Bronchus fibroblast of lung (primary cell): Measurements from ENCODE around the gene CLCN2. TPM values are rescaled to one million over a fixed set of nuclear protein-coding genes. Genes with fewer than 3 reads are reported as not detected.

Experiments
- total RNA-seq: library from RNA; depleted of rRNA; stranded (reverse); fragments of >200 nt; gene quantifications from 2 replicates; pipeline ENCODE4 v1.2.3, GENCODE V29; 2015

CLCN2 gene
- 2.2 and 3.4 TPM in 2 replicates for total RNA-seq

DNA sequence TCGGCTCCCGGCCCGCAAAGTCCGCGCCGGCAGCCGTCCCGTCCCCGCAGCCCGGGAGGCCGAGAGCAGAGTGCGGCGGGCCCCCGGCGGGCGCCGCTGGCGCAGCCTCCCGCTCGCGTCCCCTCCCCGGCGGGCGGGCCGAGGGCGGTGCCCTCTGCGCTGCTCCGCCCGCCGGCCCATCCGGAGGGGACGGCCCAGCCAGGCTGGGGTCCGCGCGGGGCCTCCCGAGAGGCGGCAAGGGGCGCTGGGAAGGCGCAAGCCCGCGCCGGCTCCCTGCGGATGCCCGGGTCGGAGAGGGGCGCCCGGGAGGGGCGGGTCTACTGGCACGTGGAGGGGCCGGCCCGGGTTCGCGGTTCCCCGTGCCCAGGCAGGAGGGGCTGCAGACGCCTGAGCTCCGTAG is at the start of gene CLCN2, which contains the start of gene POLR2H:
Gene CLCN2 (minus strand): TSS at position 74 of the 400 bp plus-strand sequence. CDS start 126 bp downstream, outside the sequence.
Gene POLR2H (plus strand): TSS at position 179 of the 400 bp plus-strand sequence. CDS start 1,783 bp downstream, outside the sequence.

DNA sequence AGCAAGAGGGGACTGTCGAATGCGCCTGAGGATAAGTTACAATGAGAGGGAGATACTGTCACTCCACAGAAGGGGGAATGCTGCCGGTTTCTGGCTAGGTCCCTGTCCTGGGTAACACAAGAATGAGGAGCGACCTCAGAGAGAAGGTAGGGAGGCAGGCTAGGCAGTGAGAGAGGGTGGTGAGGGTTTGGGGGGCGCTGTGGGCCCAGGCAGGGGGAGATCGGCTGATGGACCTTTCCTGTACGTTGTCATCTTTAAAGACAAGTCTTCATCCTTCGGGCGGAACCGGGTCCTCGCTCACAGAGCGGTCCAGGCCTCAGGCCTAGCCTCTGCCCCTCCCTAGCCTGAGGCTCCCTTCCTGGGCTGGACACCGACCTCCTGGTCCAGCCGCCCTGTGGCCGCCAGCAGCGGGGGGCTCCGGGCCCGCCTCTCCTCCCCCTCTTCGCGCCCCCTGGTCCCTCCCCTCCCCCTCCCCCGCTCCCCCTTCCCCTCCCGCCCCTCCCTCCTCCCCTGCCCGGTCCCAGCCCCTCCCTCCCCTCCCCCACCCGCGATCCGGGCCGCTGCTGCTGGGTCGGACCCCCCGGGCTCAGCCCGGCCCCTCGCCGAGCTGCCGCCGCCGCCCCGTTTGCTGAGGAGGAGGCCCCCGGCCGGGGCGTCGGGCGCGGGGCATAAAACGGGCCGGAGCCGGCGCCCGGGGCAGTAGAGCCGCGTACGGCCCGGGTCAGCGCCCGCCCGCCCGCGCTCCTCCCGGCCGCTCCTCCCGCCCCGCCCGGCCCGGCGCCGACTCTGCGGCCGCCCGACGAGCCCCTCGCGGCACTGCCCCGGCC is 18.2 kb upstream of the CLCN2 start, which contains the start of gene CHRD:
Gene CHRD (plus strand): TSS at position 697 of the 827 bp plus-strand sequence. CDS start 265 bp downstream, outside the sequence.

DNA sequence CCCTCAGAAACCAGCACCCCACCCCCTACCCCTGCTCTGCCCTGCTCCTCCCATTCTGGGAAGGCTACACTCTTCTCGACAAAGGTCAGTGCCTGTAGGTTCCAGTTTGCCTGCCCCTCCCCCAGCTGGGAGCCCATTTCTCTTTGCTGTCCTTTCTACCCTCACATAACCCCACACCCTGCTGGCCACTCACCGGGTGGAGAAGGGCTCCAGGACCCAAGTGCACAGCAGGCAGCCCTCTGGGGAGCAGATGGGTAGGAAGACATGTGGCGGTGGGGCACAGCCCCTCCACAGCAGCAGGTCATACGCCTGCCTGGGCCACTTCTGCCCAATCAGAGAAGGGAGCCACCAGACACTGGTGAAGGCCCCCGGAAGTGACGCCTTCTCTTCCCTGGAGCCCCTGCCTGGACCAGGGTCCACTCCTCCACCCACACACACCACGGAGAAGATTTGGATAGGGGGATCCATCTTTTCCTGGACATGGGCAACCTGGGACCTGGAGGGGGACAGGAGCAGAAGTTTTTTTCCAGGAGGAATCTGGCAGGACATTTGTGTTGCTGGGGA is 16.6 kb upstream of the CLCN2 start, which contains the start of gene THPO:
Gene THPO (minus strand): TSS at position 326 of the 564 bp plus-strand sequence. CDS start 1,948 bp downstream, outside the sequence.

DNA sequence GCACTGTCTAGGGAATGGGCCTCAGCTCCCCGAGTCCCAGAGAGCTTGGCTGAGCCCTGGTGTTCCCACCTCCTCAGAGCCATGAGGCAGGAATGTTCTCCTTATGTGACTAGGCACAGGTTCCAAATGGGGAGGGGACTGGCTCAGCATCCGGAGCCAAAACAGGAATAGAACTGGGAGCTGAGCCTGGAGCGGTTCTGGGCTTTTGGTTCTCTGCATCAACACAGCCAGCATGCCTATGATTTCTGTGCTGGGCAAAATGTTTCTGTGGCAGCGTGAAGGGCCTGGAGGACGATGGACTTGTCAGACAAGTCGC is 24.0 kb downstream of the CLCN2 start, which contains the start of gene FAM131A:
Gene FAM131A (plus strand): TSS at position 202 of the 316 bp plus-strand sequence. CDS start 31 bp downstream, at position 233.

DNA sequence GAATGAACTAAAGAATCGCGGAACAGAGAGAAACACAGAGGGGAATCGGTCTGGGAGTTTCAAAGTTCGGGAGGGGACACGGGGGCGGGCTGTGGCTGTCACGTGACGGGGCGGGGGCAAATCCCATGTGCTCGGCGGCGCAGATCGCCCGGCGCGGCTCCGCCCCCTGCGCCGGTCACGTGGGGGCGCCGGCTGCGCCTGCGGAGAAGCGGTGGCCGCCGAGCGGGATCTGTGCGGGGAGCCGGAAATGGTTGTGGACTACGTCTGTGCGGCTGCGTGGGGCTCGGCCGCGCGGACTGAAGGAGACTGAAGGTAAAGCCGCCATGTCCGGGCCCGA is 47.1 kb downstream of the CLCN2 start, which contains the start of gene EIF4G1:
Gene EIF4G1 (plus strand): TSS at position 244 of the 337 bp plus-strand sequence. CDS start 1,191 bp downstream, outside the sequence.

DNA sequence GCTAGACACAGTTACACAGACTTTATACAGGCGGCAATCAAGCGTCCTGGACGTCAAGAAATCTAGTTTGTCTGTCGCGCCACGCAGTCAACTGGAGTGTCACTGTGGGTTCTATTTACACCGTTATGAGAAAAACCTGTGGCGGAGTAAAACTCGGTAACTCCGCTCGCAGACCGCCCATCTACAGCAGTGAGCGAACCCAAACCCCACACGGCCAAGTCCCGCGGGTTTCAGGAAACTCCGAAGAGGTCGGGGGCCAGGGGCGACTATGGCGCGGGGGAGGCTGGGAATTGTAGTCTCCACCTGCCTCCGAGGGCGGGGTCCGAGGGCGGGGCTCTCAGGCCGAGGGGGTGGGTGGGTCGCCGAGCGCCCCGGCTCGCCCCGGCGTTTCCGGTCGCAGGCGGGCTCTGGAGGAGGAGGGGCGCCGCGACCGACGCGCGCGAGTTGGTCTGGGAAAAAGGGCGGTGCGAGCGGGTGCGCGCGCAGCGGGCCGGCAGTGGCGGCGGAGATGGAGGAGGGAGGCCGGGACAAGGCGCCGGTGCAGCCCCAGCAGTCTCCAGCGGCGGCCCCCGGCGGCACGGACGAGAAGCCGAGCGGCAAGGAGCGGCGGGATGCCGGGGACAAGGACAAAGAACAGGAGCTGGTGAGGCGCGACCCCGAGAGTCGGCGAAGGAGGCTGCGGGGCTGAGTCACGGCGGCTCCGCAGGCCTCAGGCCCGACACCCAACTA is 62.5 kb downstream of the CLCN2 start, which contains the start of gene PSMD2:
Gene PSMD2 (plus strand): TSS at position 483 of the 729 bp plus-strand sequence. CDS start 26 bp downstream, at position 509.

Other genes with a start within 250 kb of the CLCN2 start
- 24.4 and 28.9 TPM in 2 replicates for gene EIF2B5, start 226.2 kb downstream of the CLCN2 start, total RNA-seq
- gene DVL3, start 206.2 kb downstream of the CLCN2 start, total RNA-seq, result 25.4 and 28.2 TPM in 2 replicates
- 351 and 403 TPM in 2 replicates for gene AP2M1, start 186.8 kb downstream of the CLCN2 start, total RNA-seq
- gene ABCF3, start 175.4 kb downstream of the CLCN2 start, total RNA-seq, result 29.9 and 49.9 TPM in 2 replicates
- not detected in 2 replicates for gene VWA5B2, start 132.0 kb downstream of the CLCN2 start, total RNA-seq
- gene ALG3, start 112.6 kb downstream of the CLCN2 start, total RNA-seq, result 51.6 and 60.2 TPM in 2 replicates
- 3.0 and 5.2 TPM in 2 replicates for gene EEF1AKMT4, start 111.9 kb downstream of the CLCN2 start, total RNA-seq
- gene CAMK2N2, start 100.1 kb downstream of the CLCN2 start, total RNA-seq, result not detected in 2 replicates
- not detected in 2 replicates for gene ECE2, start 85.6 kb downstream of the CLCN2 start, total RNA-seq
- 508 and 570 TPM in 2 replicates for gene PSMD2, start 62.4 kb downstream of the CLCN2 start, total RNA-seq
- gene EIF4G1, start 47.0 kb downstream of the CLCN2 start, total RNA-seq, result 375 and 377 TPM in 2 replicates
- 21.6 and 23.5 TPM in 2 replicates for gene FAM131A, start 24.0 kb downstream of the CLCN2 start, total RNA-seq
- 100 and 107 TPM in 2 replicates for gene POLR2H, start 105 bp upstream of the CLCN2 start, total RNA-seq
- not detected in 2 replicates for gene THPO, start 16.6 kb upstream of the CLCN2 start, total RNA-seq
- gene CHRD, start 18.4 kb upstream of the CLCN2 start, total RNA-seq, result 0.17 and 0.30 TPM in 2 replicates
- 0.89 and 1.3 TPM in 2 replicates for gene EPHB3, start 200.2 kb upstream of the CLCN2 start, total RNA-seq